ENCODE measurements around the gene NRG2. TPM values are rescaled to one million over a fixed set of nuclear protein-coding genes. Genes with fewer than 3 reads are reported as not detected.

The NRG2 gene
- total RNA-seq, 1 experiment from 2014 or later: 1.8 TPM

DNA sequence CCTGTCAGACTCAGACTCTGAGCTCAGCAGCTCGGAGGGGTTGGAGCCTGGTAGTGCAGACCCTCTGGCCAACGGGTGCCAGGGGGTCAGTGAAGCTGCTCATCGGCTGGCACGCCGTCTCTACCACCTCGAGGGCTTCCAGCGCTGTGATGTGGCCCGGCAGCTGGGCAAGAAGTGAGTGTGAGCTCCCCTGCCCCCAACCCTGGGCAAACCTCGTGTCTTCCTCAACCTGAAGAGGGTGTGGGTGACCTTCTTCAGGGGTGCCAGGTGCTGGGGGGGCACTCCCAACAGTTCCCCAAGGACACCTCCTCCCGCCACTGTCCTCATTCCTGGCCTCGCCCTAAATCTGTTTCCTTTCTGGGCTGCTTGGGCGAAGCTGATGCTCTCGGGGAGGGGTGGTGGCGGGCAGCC, 228.9 kb downstream of the NRG2 start:
- no peaks in the 10 kb centered on the region for H4K20me1 ChIP-seq (ENCODE audit: low read length)

DNA sequence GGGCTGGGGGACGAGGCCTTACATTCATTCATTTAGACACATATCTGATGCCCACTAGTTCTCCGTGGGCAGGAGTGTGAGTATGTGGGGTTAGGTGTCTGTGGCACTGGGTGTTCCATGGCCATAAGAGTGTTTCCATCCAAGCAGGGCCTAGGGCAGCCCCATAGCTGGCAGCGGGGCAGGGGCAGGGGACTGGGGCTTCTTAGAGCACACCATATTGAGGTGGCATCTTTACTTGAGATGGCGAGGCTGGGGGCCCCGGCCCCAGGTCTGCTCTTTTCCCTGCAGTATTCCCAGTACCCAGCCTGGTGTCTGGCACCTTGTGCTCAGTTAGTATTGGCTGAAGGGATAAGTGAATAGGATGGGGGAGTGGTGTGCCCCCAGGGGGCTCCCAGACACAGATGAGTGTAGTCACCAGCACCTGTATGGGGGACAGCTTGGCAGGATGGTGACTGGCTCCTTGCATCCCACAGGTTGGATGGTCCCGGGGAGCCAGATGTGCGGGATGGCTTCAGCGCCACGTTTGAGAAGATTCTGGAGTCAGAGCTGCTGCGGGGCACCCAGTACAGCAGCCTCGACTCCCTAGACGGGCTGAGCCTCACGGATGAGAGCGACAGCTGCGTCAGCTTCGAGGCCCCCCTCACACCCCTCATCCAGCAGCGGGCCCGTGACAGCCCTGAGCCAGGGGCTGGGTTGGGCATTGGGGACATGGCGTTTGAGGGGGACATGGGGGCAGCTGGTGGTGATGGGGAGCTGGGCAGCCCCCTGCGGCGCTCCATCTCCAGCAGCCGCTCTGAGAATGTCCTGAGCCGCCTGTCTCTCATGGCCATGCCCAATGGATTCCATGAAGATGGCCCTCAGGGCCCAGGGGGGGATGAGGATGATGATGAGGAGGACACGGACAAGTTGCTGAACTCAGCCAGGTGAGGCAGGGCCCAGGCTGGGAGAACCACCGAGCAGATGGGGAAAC, 230.0 kb downstream of the NRG2 start:
- no peak overlapping the region for H3K4me2 ChIP-seq (ENCODE audit: low read length)
- H3K27ac ChIP-seq (ENCODE audit: low read length): no peak overlapping the region
- DNase-seq (no peak), ATAC-seq (no peak)
- TF ChIP-seq EZH2phosphoT487 (IDR thresholded peaks at IDR 0.05; ENCODE audit: borderline replicate concordance, low read length): no peak
- no peak for TF ChIP-seq EZH2 (IDR thresholded peaks at IDR 0.05; ENCODE audit: low read length, unreplicated experiment)
- TF ChIP-seq, protein P1, sequence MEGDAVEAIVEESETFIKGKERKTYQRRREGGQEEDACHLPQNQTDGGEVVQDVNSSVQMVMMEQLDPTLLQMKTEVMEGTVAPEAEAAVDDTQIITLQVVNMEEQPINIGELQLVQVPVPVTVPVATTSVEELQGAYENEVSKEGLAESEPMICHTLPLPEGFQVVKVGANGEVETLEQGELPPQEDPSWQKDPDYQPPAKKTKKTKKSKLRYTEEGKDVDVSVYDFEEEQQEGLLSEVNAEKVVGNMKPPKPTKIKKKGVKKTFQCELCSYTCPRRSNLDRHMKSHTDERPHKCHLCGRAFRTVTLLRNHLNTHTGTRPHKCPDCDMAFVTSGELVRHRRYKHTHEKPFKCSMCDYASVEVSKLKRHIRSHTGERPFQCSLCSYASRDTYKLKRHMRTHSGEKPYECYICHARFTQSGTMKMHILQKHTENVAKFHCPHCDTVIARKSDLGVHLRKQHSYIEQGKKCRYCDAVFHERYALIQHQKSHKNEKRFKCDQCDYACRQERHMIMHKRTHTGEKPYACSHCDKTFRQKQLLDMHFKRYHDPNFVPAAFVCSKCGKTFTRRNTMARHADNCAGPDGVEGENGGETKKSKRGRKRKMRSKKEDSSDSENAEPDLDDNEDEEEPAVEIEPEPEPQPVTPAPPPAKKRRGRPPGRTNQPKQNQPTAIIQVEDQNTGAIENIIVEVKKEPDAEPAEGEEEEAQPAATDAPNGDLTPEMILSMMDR (conservative IDR thresholded peaks at IDR 0.05; ENCODE audit: low read depth, low read length): no peak
- H3K36me3 ChIP-seq (ENCODE audit: low read depth, low read length): no peaks in the 10 kb centered on the region
- no peaks in the 10 kb centered on the region for H3K9me3 ChIP-seq (ENCODE audit: low read length)
- no peaks in the 10 kb centered on the region for H3K4me1 ChIP-seq (ENCODE audit: insufficient read depth, low read length)
- no TSS peak for BruUV-seq (replicated peaks)
- no peaks in the 10 kb centered on the region for H3K9me2 ChIP-seq (replicated peaks; ENCODE audit: low read length)
- H3K27me3 ChIP-seq (ENCODE audit: low read length): peaks cover 21% of the 10 kb centered on the region
- no peaks in the 10 kb centered on the region for H4K20me1 ChIP-seq (ENCODE audit: low read length)
- H3K79me2 ChIP-seq (ENCODE audit: low read length): no peaks in the 10 kb centered on the region
- no peak overlapping the region for H3K4me3 ChIP-seq (ENCODE audit: low read length)
- POLR2A ChIA-PET (ENCODE audit: unreplicated experiment): no interaction called here
- no peaks in the 10 kb centered on the region for H3F3A ChIP-seq (ENCODE audit: low read length, unreplicated experiment)
- no peak overlapping the region for H3K9ac ChIP-seq (ENCODE audit: low read length)
- intact Hi-C loops (cut with micrococcal nuclease): no loop called here
- CTCF ChIA-PET: no interaction called here
- H2AFZ ChIP-seq (ENCODE audit: low read length): no peak overlapping the region

More for the DNA sequence above, 228.9 kb downstream of the NRG2 start:
- Histone ChIP-seq H3K4me1 (ENCODE audit: insufficient read depth, low read length) (no peaks in the 10 kb centered on the region), H3F3A (ENCODE audit: low read length, unreplicated experiment) (no peaks in the 10 kb centered on the region), H3K27me3 (ENCODE audit: low read length) (peaks cover 25% of the 10 kb centered on the region), H3K4me3 (ENCODE audit: low read length) (no peak overlapping the region), H3K9ac (ENCODE audit: low read length) (no peak overlapping the region), H3K27ac (ENCODE audit: low read length) (no peak overlapping the region), H3K9me3 (ENCODE audit: low read length) (no peaks in the 10 kb centered on the region), H3K9me2 (replicated peaks; ENCODE audit: low read length) (no peaks in the 10 kb centered on the region), H2AFZ (ENCODE audit: low read length) (no peak overlapping the region), H3K79me2 (ENCODE audit: low read length) (no peaks in the 10 kb centered on the region), H3K4me2 (ENCODE audit: low read length) (no peak overlapping the region), H3K36me3 (ENCODE audit: low read depth, low read length) (no peaks in the 10 kb centered on the region)
- no TSS peak for BruUV-seq (replicated peaks)
- ATAC-seq: no peak
- DNase-seq: no peak
- ChIA-PET CTCF (no interaction called here), POLR2A (ENCODE audit: unreplicated experiment) (no interaction called here)
- TF ChIP-seq EZH2phosphoT487 (IDR thresholded peaks at IDR 0.05; ENCODE audit: borderline replicate concordance, low read length) (no peak), EZH2 (IDR thresholded peaks at IDR 0.05; ENCODE audit: low read length, unreplicated experiment) (no peak)
- TF ChIP-seq, protein P1 (conservative IDR thresholded peaks at IDR 0.05; ENCODE audit: low read depth, low read length): no peak
- intact Hi-C loops (cut with micrococcal nuclease): no loop called here

DNA sequence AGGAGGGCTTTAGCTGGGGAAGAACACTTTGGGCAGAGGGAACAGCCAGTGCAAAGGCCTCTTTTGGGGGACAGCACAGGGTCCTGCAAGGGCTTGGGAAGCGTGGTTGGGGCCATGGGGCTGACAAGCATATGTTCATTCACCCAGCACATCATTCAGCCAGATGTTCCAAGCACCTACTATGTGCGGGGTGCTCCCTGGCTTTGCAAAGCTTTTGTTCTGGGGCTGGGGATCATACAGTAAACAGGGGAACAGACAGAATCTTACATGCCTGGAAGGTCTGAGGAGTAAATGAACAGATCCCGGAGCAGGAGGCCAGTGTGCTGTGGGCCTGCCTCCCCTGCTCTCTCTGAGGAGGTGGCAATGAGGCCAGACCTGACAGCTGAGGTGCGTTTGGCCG, 230.8 kb downstream of the NRG2 start:
- no peaks in the 10 kb centered on the region for H3K79me2 ChIP-seq (ENCODE audit: low read length)
- POLR2A ChIA-PET (ENCODE audit: unreplicated experiment): no interaction called here
- no peak overlapping the region for H3K27ac ChIP-seq (ENCODE audit: low read length)
- H3K9ac ChIP-seq (ENCODE audit: low read length): no peak overlapping the region
- no peaks in the 10 kb centered on the region for H3F3A ChIP-seq (ENCODE audit: low read length, unreplicated experiment)
- H3K27me3 ChIP-seq (ENCODE audit: low read length): peaks cover 21% of the 10 kb centered on the region
- H4K20me1 ChIP-seq (ENCODE audit: low read length): no peaks in the 10 kb centered on the region
- no peak overlapping the region for H2AFZ ChIP-seq (ENCODE audit: low read length)
- no peaks in the 10 kb centered on the region for H3K9me3 ChIP-seq (ENCODE audit: low read length)
- BruUV-seq (replicated peaks): no TSS peak
- no peak overlapping the region for H3K4me2 ChIP-seq (ENCODE audit: low read length)
- no peaks in the 10 kb centered on the region for H3K36me3 ChIP-seq (ENCODE audit: low read depth, low read length)
- DNase-seq: no peak
- CTCF ChIA-PET: no interaction called here
- no peaks in the 10 kb centered on the region for H3K9me2 ChIP-seq (replicated peaks; ENCODE audit: low read length)
- no peak for TF ChIP-seq EZH2phosphoT487 (IDR thresholded peaks at IDR 0.05; ENCODE audit: borderline replicate concordance, low read length)
- TF ChIP-seq, protein P1 (conservative IDR thresholded peaks at IDR 0.05; ENCODE audit: low read depth, low read length): no peak
- H3K4me3 ChIP-seq (ENCODE audit: low read length): no peak overlapping the region
- intact Hi-C loops (cut with micrococcal nuclease): no loop called here
- no peaks in the 10 kb centered on the region for H3K4me1 ChIP-seq (ENCODE audit: insufficient read depth, low read length)
- no peak for ATAC-seq

Measured in PC-3 (cell line).